Heart left ventricle (tissue), 13 donors: ENCODE results near the gene CAMKMT.

Source experiments
- POLR2A ChIP-seq, 2 donors: fragments of 450-650 bp; IDR thresholded peaks; one replicate each; pipeline ENCODE4 v1.6.1; 2017; ENCODE audit warnings: antibody characterized with exemption in 2 of 2, mild to moderate bottlenecking in 2 of 2, moderate library complexity in 2 of 2
- TF ChIP-seq, protein P1 (sequence below), 12 donors: fragments of 200-600 bp; sonication (generic) in 4 of 12; IDR thresholded peaks; one replicate each; pipeline versions ENCODE4 v1.5.0 to v1.8.0; 2018 to 2022; ENCODE audit warnings: antibody characterized with exemption in 12 of 12, mild to moderate bottlenecking in 5 of 12
- donor health status: ischemic (EF 13 %, LVEDD 7.1; RV severe dilation, severe dysfunction).
- donor health status: DM: no; HTN: yes; CAD: no.
- donor health status: DM: no; HTN: no; CAD: no.
- donor health status: ischemic (EF 25% LVEDD 6.9; RV normal size, moderate dysfunction).
- donor health status: ischemic (EF 25% LVEDD 5.7; RV mildly dilated, moderate dysfunction).
- donor health status: ischemic (EF 35%, LVEDD 5.7; RV mildly dilated, moderate dysfunction).
- donor health status: nonischemic (EF 11% LVEDD 7.7; RV severe dilation, severe dysfunction).
- donor health status: DM: yes; HTN: yes; CAD: no.
- donor health status: PGD.
- donor health status: ischemic (EF 29% LVEDD 5.4; RV normal size, mild dysfunction).
- donor health status: nonischemic (EF 23%, LVEDD 6.1; RV moderate dilation, normal function).

DNA sequence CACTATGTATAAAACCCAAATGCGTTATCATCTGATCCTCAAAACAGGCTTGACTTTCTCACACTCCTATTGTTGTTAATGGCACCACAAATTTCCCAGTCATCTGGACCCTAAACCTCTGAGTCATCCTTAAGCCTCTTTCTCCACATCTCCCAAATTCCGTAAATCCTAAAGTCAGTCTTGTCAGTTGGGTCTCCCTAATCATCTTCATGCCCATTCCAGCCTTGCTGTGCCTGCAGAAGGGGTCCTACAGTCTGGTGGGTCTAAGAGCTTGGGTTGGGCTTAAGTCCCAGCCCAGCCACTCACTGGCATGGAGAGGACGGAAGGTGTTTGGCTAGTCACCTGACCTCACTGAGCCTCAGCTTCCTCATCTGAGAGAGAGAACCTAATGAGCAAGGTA is 314.6 kb downstream of the CAMKMT start:
- no peak for TF ChIP-seq POLR2A (IDR thresholded peaks at IDR 0.05)
- TF ChIP-seq, protein P1, sequence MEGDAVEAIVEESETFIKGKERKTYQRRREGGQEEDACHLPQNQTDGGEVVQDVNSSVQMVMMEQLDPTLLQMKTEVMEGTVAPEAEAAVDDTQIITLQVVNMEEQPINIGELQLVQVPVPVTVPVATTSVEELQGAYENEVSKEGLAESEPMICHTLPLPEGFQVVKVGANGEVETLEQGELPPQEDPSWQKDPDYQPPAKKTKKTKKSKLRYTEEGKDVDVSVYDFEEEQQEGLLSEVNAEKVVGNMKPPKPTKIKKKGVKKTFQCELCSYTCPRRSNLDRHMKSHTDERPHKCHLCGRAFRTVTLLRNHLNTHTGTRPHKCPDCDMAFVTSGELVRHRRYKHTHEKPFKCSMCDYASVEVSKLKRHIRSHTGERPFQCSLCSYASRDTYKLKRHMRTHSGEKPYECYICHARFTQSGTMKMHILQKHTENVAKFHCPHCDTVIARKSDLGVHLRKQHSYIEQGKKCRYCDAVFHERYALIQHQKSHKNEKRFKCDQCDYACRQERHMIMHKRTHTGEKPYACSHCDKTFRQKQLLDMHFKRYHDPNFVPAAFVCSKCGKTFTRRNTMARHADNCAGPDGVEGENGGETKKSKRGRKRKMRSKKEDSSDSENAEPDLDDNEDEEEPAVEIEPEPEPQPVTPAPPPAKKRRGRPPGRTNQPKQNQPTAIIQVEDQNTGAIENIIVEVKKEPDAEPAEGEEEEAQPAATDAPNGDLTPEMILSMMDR (IDR thresholded peaks at IDR 0.05) = no peak
